ENCODE results near the gene WDFY1. TPM values are rescaled to one million over a fixed set of nuclear protein-coding genes. Genes with fewer than 3 reads are reported as not detected.

The WDFY1 gene
- total and polyA plus RNA-seq, 9 of the 15 experiments (the other 6 are each of a cell fraction or from before 2014, with no cell fraction given) = 5.4 to 27.6 (median 17.5) TPM

GRCh38 chr2:223853425-223853837 is 91.7 kb downstream of the WDFY1 start (continued):
- TF ChIP-seq VEZF1 (CRISPR knock-in tag; IDR thresholded peaks at IDR 0.05) = no peak
- TF ChIP-seq ZFPM2 (CRISPR knock-in tag; IDR thresholded peaks at IDR 0.05) = no peak
- TF ChIP-seq TCF7 (IDR thresholded peaks at IDR 0.05; ENCODE audit: borderline replicate concordance) = no peak
- no peak for TF ChIP-seq ETV1 (tag; conservative IDR thresholded peaks at IDR 0.05; ENCODE audit: low read depth)
- no peak for TF ChIP-seq ILK (tag; IDR thresholded peaks at IDR 0.05; ENCODE audit: borderline replicate concordance, low read depth)
- no peak for TF ChIP-seq FOXK2 (conservative IDR thresholded peaks at IDR 0.05 in 1 of 2, IDR thresholded peaks at IDR 0.05 in 1 of 2; ENCODE audit: low read depth in 2 of 2)
- no peak for TF ChIP-seq MAFG (tag; conservative IDR thresholded peaks at IDR 0.05)
- TF ChIP-seq ZNF143 (CRISPR knock-in tag; IDR thresholded peaks at IDR 0.05) = no peak
- no peak for TF ChIP-seq TAL1 (IDR thresholded peaks at IDR 0.05)
- TF ChIP-seq DEAF1 (CRISPR knock-in tag; IDR thresholded peaks at IDR 0.05) = no peak

Measured in K562 (cell line).